Measurements from ENCODE around the gene ZFAND3.

DNA sequence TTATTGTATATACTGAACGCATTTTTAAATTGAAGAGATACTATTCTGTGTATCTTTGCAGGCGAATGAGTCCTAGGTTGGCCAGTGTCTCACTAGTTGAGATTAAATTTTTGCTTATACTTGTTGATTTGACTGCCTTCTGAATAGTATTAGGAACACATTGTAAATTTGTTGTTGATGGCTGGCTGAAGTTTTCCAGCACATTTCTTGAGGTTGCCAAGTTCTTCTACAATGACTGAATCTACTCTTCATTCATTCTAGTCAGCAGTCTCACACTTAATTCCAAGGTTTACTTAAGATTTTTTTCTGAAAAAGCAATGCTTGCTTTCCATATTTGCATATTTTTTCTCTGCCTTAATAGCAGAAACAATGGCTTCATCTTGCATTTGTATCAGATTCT, 151.7 kb downstream of the ZFAND3 start:
- TF ChIP-seq, protein P1, sequence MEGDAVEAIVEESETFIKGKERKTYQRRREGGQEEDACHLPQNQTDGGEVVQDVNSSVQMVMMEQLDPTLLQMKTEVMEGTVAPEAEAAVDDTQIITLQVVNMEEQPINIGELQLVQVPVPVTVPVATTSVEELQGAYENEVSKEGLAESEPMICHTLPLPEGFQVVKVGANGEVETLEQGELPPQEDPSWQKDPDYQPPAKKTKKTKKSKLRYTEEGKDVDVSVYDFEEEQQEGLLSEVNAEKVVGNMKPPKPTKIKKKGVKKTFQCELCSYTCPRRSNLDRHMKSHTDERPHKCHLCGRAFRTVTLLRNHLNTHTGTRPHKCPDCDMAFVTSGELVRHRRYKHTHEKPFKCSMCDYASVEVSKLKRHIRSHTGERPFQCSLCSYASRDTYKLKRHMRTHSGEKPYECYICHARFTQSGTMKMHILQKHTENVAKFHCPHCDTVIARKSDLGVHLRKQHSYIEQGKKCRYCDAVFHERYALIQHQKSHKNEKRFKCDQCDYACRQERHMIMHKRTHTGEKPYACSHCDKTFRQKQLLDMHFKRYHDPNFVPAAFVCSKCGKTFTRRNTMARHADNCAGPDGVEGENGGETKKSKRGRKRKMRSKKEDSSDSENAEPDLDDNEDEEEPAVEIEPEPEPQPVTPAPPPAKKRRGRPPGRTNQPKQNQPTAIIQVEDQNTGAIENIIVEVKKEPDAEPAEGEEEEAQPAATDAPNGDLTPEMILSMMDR (conservative IDR thresholded peaks at IDR 0.05; ENCODE audit: low read depth, low read length), result no peak
- no peak for TF ChIP-seq EZH2 (IDR thresholded peaks at IDR 0.05; ENCODE audit: borderline replicate concordance, low read depth, low read length, poor library complexity, severe bottlenecking)
